HG02943 (cell line): Measurements from ENCODE around the gene FRYL.

Experiments used
- ATAC-seq: cut with Tn5 transposase; IDR thresholded peaks from one replicate; pipeline ENCODE4 v1.9.1; 2021; ENCODE audit warnings: mild to moderate bottlenecking, low read depth, moderate library complexity; ENCODE audit not compliant: unreplicated experiment

FRYL gene

GRCh38 chr4:48575964-48576363 lies 204.1 kb downstream of the FRYL start:
- ATAC-seq, result no peak

- ATAC-seq, result no peak
Observed at GRCh38 chr4:48571471-48571870, 208.6 kb downstream of the FRYL start.

- no peak for ATAC-seq
Observed at GRCh38 chr4:48570646-48571220, 209.3 kb downstream of the FRYL start.

- no peak for ATAC-seq
Observed at GRCh38 chr4:48566034-48566384, 214.1 kb downstream of the FRYL start.

GRCh38 chr4:48565362-48566033 lies 214.6 kb downstream of the FRYL start:
- ATAC-seq, result no peak

GRCh38 chr4:48564151-48564550 lies 215.9 kb downstream of the FRYL start:
- ATAC-seq, result no peak

- no peak for ATAC-seq
Observed at GRCh38 chr4:48558819-48559218, 221.3 kb downstream of the FRYL start.

GRCh38 chr4:48558026-48558425 lies 222.1 kb downstream of the FRYL start:
- no peak for ATAC-seq

- no peak for ATAC-seq
Observed at GRCh38 chr4:48557478-48557877, 222.6 kb downstream of the FRYL start.

- no peak for ATAC-seq
Observed at GRCh38 chr4:48556268-48556667, 223.8 kb downstream of the FRYL start.

GRCh38 chr4:48554606-48555005 lies 225.5 kb downstream of the FRYL start:
- ATAC-seq, result no peak

GRCh38 chr4:48553720-48554119 lies 226.4 kb downstream of the FRYL start:
- no peak for ATAC-seq

- no peak for ATAC-seq
Observed at GRCh38 chr4:48546336-48546735, 233.7 kb downstream of the FRYL start.

- no peak for ATAC-seq
Observed at GRCh38 chr4:48543796-48544195, 236.3 kb downstream of the FRYL start.

- ATAC-seq, result no peak
Observed at GRCh38 chr4:48542888-48543287, 237.2 kb downstream of the FRYL start.

- ATAC-seq, result no peak
Observed at GRCh38 chr4:48539597-48539996, 240.5 kb downstream of the FRYL start.

GRCh38 chr4:48538358-48538757 lies 241.7 kb downstream of the FRYL start:
- ATAC-seq, result no peak

- no peak for ATAC-seq
Observed at GRCh38 chr4:48526406-48526805, 253.7 kb downstream of the FRYL start.

GRCh38 chr4:48518143-48518542 lies 261.9 kb downstream of the FRYL start:
- no peak for ATAC-seq

- no peak for ATAC-seq
Observed at GRCh38 chr4:48509543-48509942, 270.5 kb downstream of the FRYL start.

GRCh38 chr4:48506716-48507115 lies 273.4 kb downstream of the FRYL start:
- no peak for ATAC-seq

GRCh38 chr4:48504352-48504751 lies 275.7 kb downstream of the FRYL start:
- no peak for ATAC-seq

GRCh38 chr4:48504026-48504330 lies 276.1 kb downstream of the FRYL start:
- no peak for ATAC-seq
